ENCODE data around the gene CAMSAP1.

Gene CAMSAP1

GRCh38 chr9:135773530-135774238, 133.7 kb downstream of the CAMSAP1 start:
- Histone ChIP-seq H4K5ac (ENCODE audit: low read length) (no peak overlapping the region), H2BK15ac (replicated peaks; ENCODE audit: low read depth) (no peak overlapping the region), H3K18ac (ENCODE audit: low read length) (no peak overlapping the region), H3K23ac (ENCODE audit: low read length) (no peak overlapping the region), H3K4me1 (ENCODE audit: control insufficient read depth, low read depth, low read length) (no peaks in the 10 kb centered on the region), H3K9ac (ENCODE audit: low read length) (no peak overlapping the region), H3K4ac (ENCODE audit: low read depth, low read length) (no peak overlapping the region), H3K79me1 (ENCODE audit: low read length) (no peaks in the 10 kb centered on the region), H3K27ac (ENCODE audit: low read depth, low read length) (no peak overlapping the region), H3K4me3 (ENCODE audit: low read length) (no peak overlapping the region), H2AK5ac (ENCODE audit: low read length) (no peak overlapping the region), H2BK5ac (ENCODE audit: low read length) (no peak overlapping the region), H3K56ac (ENCODE audit: low read length) (no peak overlapping the region), H3K27me3 (ENCODE audit: insufficient read depth, low read length, poor library complexity) (no peaks in the 10 kb centered on the region), H3K36me3 (ENCODE audit: control insufficient read depth, insufficient read depth, low read length) (no peaks in the 10 kb centered on the region), H3K4me2 (ENCODE audit: low read length) (no peak overlapping the region), H3K79me2 (ENCODE audit: control insufficient read depth, insufficient read depth, low read length) (no peaks in the 10 kb centered on the region), H2BK120ac (ENCODE audit: low read depth, low read length) (no peak overlapping the region), H4K8ac (ENCODE audit: low read depth, low read length) (no peak overlapping the region)
- DNase-seq, result no peak
- no CpG with 5 or more reads among the region's 11 CpGs for WGBS (ENCODE audit: extremely low coverage, insufficient coverage, low lambda C conversion rate)

- Histone ChIP-seq H4K8ac (ENCODE audit: low read depth, low read length) (no peak overlapping the region), H3K36me3 (ENCODE audit: control insufficient read depth, insufficient read depth, low read length) (no peaks in the 10 kb centered on the region), H4K5ac (ENCODE audit: low read length) (no peak overlapping the region), H3K4me1 (ENCODE audit: control insufficient read depth, low read depth, low read length) (no peaks in the 10 kb centered on the region), H3K27ac (ENCODE audit: low read depth, low read length) (no peak overlapping the region), H3K4me3 (ENCODE audit: low read length) (no peak overlapping the region), H2BK15ac (replicated peaks; ENCODE audit: low read depth) (no peak overlapping the region), H3K18ac (ENCODE audit: low read length) (no peak overlapping the region), H2BK120ac (ENCODE audit: low read depth, low read length) (no peak overlapping the region), H2BK5ac (ENCODE audit: low read length) (no peak overlapping the region), H3K27me3 (ENCODE audit: insufficient read depth, low read length, poor library complexity) (no peaks in the 10 kb centered on the region), H3K9ac (ENCODE audit: low read length) (no peak overlapping the region), H3K23ac (ENCODE audit: low read length) (no peak overlapping the region), H3K79me2 (ENCODE audit: control insufficient read depth, insufficient read depth, low read length) (no peaks in the 10 kb centered on the region), H3K79me1 (ENCODE audit: low read length) (no peaks in the 10 kb centered on the region), H3K56ac (ENCODE audit: low read length) (no peak overlapping the region), H3K4me2 (ENCODE audit: low read length) (no peak overlapping the region), H2AK5ac (ENCODE audit: low read length) (no peak overlapping the region), H3K4ac (ENCODE audit: low read depth, low read length) (no peak overlapping the region)
- no CpG with 5 or more reads among the region's 36 CpGs for WGBS (ENCODE audit: extremely low coverage, insufficient coverage, low lambda C conversion rate)
- no peak for DNase-seq
These were observed 134.4 kb downstream of the CAMSAP1 start for GRCh38 chr9:135772702-135773493.

- Histone ChIP-seq H2BK5ac (ENCODE audit: low read length) (no peak overlapping the region), H3K4me1 (ENCODE audit: control insufficient read depth, low read depth, low read length) (no peaks in the 10 kb centered on the region), H2BK120ac (ENCODE audit: low read depth, low read length) (no peak overlapping the region), H3K4me3 (ENCODE audit: low read length) (no peak overlapping the region), H2BK15ac (replicated peaks; ENCODE audit: low read depth) (no peak overlapping the region), H3K4ac (ENCODE audit: low read depth, low read length) (no peak overlapping the region), H3K9ac (ENCODE audit: low read length) (no peak overlapping the region), H3K18ac (ENCODE audit: low read length) (no peak overlapping the region), H3K27ac (ENCODE audit: low read depth, low read length) (no peak overlapping the region), H3K56ac (ENCODE audit: low read length) (no peak overlapping the region), H3K79me1 (ENCODE audit: low read length) (no peaks in the 10 kb centered on the region), H3K79me2 (ENCODE audit: control insufficient read depth, insufficient read depth, low read length) (no peaks in the 10 kb centered on the region), H3K4me2 (ENCODE audit: low read length) (no peak overlapping the region), H4K8ac (ENCODE audit: low read depth, low read length) (no peak overlapping the region), H3K23ac (ENCODE audit: low read length) (no peak overlapping the region), H3K36me3 (ENCODE audit: control insufficient read depth, insufficient read depth, low read length) (no peaks in the 10 kb centered on the region), H4K5ac (ENCODE audit: low read length) (no peak overlapping the region), H2AK5ac (ENCODE audit: low read length) (no peak overlapping the region), H3K27me3 (ENCODE audit: insufficient read depth, low read length, poor library complexity) (no peaks in the 10 kb centered on the region)
- no peak for DNase-seq
- no CpG with 5 or more reads among the region's 13 CpGs for WGBS (ENCODE audit: extremely low coverage, insufficient coverage, low lambda C conversion rate)
These were observed 135.2 kb downstream of the CAMSAP1 start for GRCh38 chr9:135772056-135772646.

GRCh38 chr9:135771401-135772051, 135.8 kb downstream of the CAMSAP1 start:
- no peak overlapping the region for H3K4me3 ChIP-seq (ENCODE audit: low read length)
- no peak overlapping the region for H2BK15ac ChIP-seq (replicated peaks; ENCODE audit: low read depth)
- H3K4ac ChIP-seq (ENCODE audit: low read depth, low read length), result no peak overlapping the region
- no peak overlapping the region for H2AK5ac ChIP-seq (ENCODE audit: low read length)
- no peak overlapping the region for H3K4me2 ChIP-seq (ENCODE audit: low read length)
- H3K4me1 ChIP-seq (ENCODE audit: control insufficient read depth, low read depth, low read length), result no peaks in the 10 kb centered on the region
- no peak overlapping the region for H2BK5ac ChIP-seq (ENCODE audit: low read length)
- no CpG with 5 or more reads among the region's 21 CpGs for WGBS (ENCODE audit: extremely low coverage, insufficient coverage, low lambda C conversion rate)
- H3K56ac ChIP-seq (ENCODE audit: low read length), result no peak overlapping the region
- DNase-seq, result no peak
- H3K36me3 ChIP-seq (ENCODE audit: control insufficient read depth, insufficient read depth, low read length), result no peaks in the 10 kb centered on the region
- no peak overlapping the region for H4K5ac ChIP-seq (ENCODE audit: low read length)
- H4K8ac ChIP-seq (ENCODE audit: low read depth, low read length), result no peak overlapping the region
- H3K79me1 ChIP-seq (ENCODE audit: low read length), result no peaks in the 10 kb centered on the region
- H3K18ac ChIP-seq (ENCODE audit: low read length), result no peak overlapping the region
- no peak overlapping the region for H3K27ac ChIP-seq (ENCODE audit: low read depth, low read length)
- no peaks in the 10 kb centered on the region for H3K27me3 ChIP-seq (ENCODE audit: insufficient read depth, low read length, poor library complexity)
- no peak overlapping the region for H3K9ac ChIP-seq (ENCODE audit: low read length)
- H3K79me2 ChIP-seq (ENCODE audit: control insufficient read depth, insufficient read depth, low read length), result no peaks in the 10 kb centered on the region
- H3K23ac ChIP-seq (ENCODE audit: low read length), result no peak overlapping the region
- H2BK120ac ChIP-seq (ENCODE audit: low read depth, low read length), result no peak overlapping the region

- Histone ChIP-seq H3K9ac (ENCODE audit: low read length) (no peak overlapping the region), H2BK120ac (ENCODE audit: low read depth, low read length) (no peak overlapping the region), H4K8ac (ENCODE audit: low read depth, low read length) (no peak overlapping the region), H3K79me2 (ENCODE audit: control insufficient read depth, insufficient read depth, low read length) (no peaks in the 10 kb centered on the region), H3K27me3 (ENCODE audit: insufficient read depth, low read length, poor library complexity) (no peaks in the 10 kb centered on the region), H3K79me1 (ENCODE audit: low read length) (no peaks in the 10 kb centered on the region), H3K18ac (ENCODE audit: low read length) (no peak overlapping the region), H2AK5ac (ENCODE audit: low read length) (no peak overlapping the region), H3K27ac (ENCODE audit: low read depth, low read length) (no peak overlapping the region), H3K36me3 (ENCODE audit: control insufficient read depth, insufficient read depth, low read length) (no peaks in the 10 kb centered on the region), H3K4ac (ENCODE audit: low read depth, low read length) (no peak overlapping the region), H3K4me2 (ENCODE audit: low read length) (no peak overlapping the region), H2BK15ac (replicated peaks; ENCODE audit: low read depth) (no peak overlapping the region), H3K56ac (ENCODE audit: low read length) (no peak overlapping the region), H3K4me1 (ENCODE audit: control insufficient read depth, low read depth, low read length) (no peaks in the 10 kb centered on the region), H3K23ac (ENCODE audit: low read length) (no peak overlapping the region), H2BK5ac (ENCODE audit: low read length) (no peak overlapping the region), H3K4me3 (ENCODE audit: low read length) (no peak overlapping the region), H4K5ac (ENCODE audit: low read length) (no peak overlapping the region)
- no peak for DNase-seq
- no CpG with 5 or more reads among the region's 26 CpGs for WGBS (ENCODE audit: extremely low coverage, insufficient coverage, low lambda C conversion rate)
These were observed 136.6 kb downstream of the CAMSAP1 start for GRCh38 chr9:135770771-135771170.
